OCI-LY1 (cell line): Measurements from ENCODE around the gene RBMS1.

Source experiments
- H2AFZ ChIP-seq: fragments of 200-600 bp; sonication (generic), shearing (Covaris generic); 2 replicates; pipeline ENCODE4 v1.6.0; 2014; ENCODE audit warnings: antibody characterized with exemption, mild to moderate bottlenecking, low read length
- H3F3A ChIP-seq: fragments of 200-600 bp; sonication (generic), shearing (Covaris generic); 2 replicates; pipeline ENCODE4 v1.6.0; 2014; ENCODE audit warnings: mild to moderate bottlenecking, antibody characterized with exemption, low read length, moderate library complexity; ENCODE audit not compliant: insufficient read depth
- H3K27ac ChIP-seq: fragments of 200-600 bp; sonication (generic); 2 replicates; pipeline ENCODE4 v1.5.1; 2014; ENCODE audit warnings: low read length, mixed run types, mild to moderate bottlenecking, low read depth; ENCODE audit not compliant: poor library complexity, severe bottlenecking
- H3K27me3 ChIP-seq: fragments of 200-600 bp; sonication (generic); 2 replicates; pipeline ENCODE4 v1.6.0; 2014; ENCODE audit warnings: antibody characterized with exemption, mild to moderate bottlenecking, low read length, moderate library complexity; ENCODE audit not compliant: insufficient read depth
- H3K36me3 ChIP-seq: fragments of 200-600 bp; sonication (generic); 2 replicates; pipeline ENCODE4 v1.6.1; 2014; ENCODE audit warnings: mild to moderate bottlenecking, antibody characterized with exemption, low read length, moderate library complexity, mixed read lengths; ENCODE audit not compliant: insufficient read depth
- H3K4me1 ChIP-seq: fragments of 200-600 bp; sonication (generic); 2 replicates; pipeline ENCODE4 v1.5.1; 2014; ENCODE audit warnings: mild to moderate bottlenecking, low read length, moderate library complexity; ENCODE audit not compliant: insufficient read depth, severe bottlenecking
- H3K4me2 ChIP-seq: fragments of 200-600 bp; sonication (generic), shearing (Covaris generic); 2 replicates; pipeline ENCODE4 v1.6.1; 2014; ENCODE audit warnings: low read length
- H3K4me3 ChIP-seq: fragments of 200-600 bp; sonication (generic); 2 replicates; pipeline ENCODE4 v1.5.1; 2014; ENCODE audit warnings: low read length, low read depth, mild to moderate bottlenecking, mixed read lengths; ENCODE audit not compliant: poor library complexity, severe bottlenecking
- H3K79me2 ChIP-seq: fragments of 200-600 bp; shearing (Covaris generic); 2 replicates; pipeline ENCODE4 v1.6.1; 2016; ENCODE audit warnings: mixed run types, low read length, mixed read lengths; ENCODE audit not compliant: insufficient read depth
- H3K9ac ChIP-seq: fragments of 200-600 bp; sonication (generic), shearing (Covaris generic); 2 replicates; pipeline ENCODE4 v1.6.1; 2014; ENCODE audit warnings: mild to moderate bottlenecking, low read length, mixed read lengths
- H3K9me2 ChIP-seq: fragments of 200-600 bp; sonication (generic), shearing (Covaris generic); 2 replicates; pipeline ENCODE4 v1.6.1; 2014; ENCODE audit warnings: low read depth, mild to moderate bottlenecking, low read length, mixed read lengths
- H3K9me3 ChIP-seq: fragments of 200-600 bp; shearing (Covaris generic); 2 replicates; pipeline ENCODE4 v1.6.1; 2014; ENCODE audit warnings: low read length, mixed read lengths
- H4K20me1 ChIP-seq: fragments of 200-600 bp; sonication (generic), shearing (Covaris generic); 2 replicates; pipeline ENCODE4 v1.6.0; 2016; ENCODE audit warnings: mild to moderate bottlenecking, low read length; ENCODE audit not compliant: insufficient read depth
- CTCF ChIP-seq: fragments of 200-600 bp; sonication (generic), shearing (Covaris generic); IDR thresholded peaks from 2 replicates; pipeline ENCODE4 v1.5.1; 2017; ENCODE audit warnings: mild to moderate bottlenecking, antibody characterized with exemption, low read length, moderate library complexity, mixed read lengths
- EZH2 ChIP-seq: fragments of 200-600 bp; sonication (generic), shearing (Covaris generic); IDR thresholded peaks from 2 replicates; pipeline ENCODE4 v1.8.0; 2017; ENCODE audit warnings: borderline replicate concordance, mixed run types, mild to moderate bottlenecking, antibody characterized with exemption, low read length, moderate library complexity, mixed read lengths

The RBMS1 gene

GRCh38 chr2:160463245-160463644, 30.4 kb downstream of the RBMS1 start:
- Histone ChIP-seq H4K20me1 (no peaks in the 10 kb centered on the region), H3K27ac (no peak overlapping the region), H2AFZ (no peak overlapping the region), H3K4me3 (no peak overlapping the region), H3K36me3 (no peaks in the 10 kb centered on the region), H3K4me1 (no peaks in the 10 kb centered on the region), H3K9me3 (no peaks in the 10 kb centered on the region), H3K27me3 (no peaks in the 10 kb centered on the region), H3K9ac (no peak overlapping the region), H3K79me2 (no peaks in the 10 kb centered on the region), H3K4me2 (no peak overlapping the region), H3K9me2 (no peaks in the 10 kb centered on the region), H3F3A (no peaks in the 10 kb centered on the region)
- TF ChIP-seq CTCF, result no peak
- no peak for TF ChIP-seq EZH2

DNA sequence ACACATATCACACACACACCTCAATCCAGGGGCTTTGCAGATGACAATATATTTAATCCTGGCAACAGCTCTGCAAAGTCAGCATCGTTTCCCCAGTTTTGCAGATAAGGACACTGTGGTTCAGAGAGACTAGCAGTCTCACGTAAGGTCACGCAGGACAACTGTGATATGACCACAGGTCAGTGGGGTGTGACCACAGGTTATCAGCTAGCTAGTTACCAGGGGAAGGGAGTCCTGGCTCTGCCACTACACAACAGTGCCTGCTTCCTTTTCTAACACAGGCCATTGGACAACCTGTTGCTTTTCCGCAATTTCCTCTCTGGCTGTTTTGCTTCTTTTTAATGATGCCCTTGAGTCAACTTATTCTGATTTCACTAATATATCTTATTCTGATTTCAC, 33.3 kb downstream of the RBMS1 start:
- Histone ChIP-seq H3K4me1 (no peaks in the 10 kb centered on the region), H3K36me3 (no peaks in the 10 kb centered on the region), H3K4me3 (no peak overlapping the region), H3K9ac (no peak overlapping the region), H3K79me2 (no peaks in the 10 kb centered on the region), H2AFZ (no peak overlapping the region), H3F3A (no peaks in the 10 kb centered on the region), H3K27ac (no peak overlapping the region), H3K4me2 (no peak overlapping the region), H3K27me3 (no peaks in the 10 kb centered on the region), H4K20me1 (no peaks in the 10 kb centered on the region), H3K9me3 (no peaks in the 10 kb centered on the region), H3K9me2 (no peaks in the 10 kb centered on the region)
- TF ChIP-seq CTCF (no peak), EZH2 (no peak)

DNA sequence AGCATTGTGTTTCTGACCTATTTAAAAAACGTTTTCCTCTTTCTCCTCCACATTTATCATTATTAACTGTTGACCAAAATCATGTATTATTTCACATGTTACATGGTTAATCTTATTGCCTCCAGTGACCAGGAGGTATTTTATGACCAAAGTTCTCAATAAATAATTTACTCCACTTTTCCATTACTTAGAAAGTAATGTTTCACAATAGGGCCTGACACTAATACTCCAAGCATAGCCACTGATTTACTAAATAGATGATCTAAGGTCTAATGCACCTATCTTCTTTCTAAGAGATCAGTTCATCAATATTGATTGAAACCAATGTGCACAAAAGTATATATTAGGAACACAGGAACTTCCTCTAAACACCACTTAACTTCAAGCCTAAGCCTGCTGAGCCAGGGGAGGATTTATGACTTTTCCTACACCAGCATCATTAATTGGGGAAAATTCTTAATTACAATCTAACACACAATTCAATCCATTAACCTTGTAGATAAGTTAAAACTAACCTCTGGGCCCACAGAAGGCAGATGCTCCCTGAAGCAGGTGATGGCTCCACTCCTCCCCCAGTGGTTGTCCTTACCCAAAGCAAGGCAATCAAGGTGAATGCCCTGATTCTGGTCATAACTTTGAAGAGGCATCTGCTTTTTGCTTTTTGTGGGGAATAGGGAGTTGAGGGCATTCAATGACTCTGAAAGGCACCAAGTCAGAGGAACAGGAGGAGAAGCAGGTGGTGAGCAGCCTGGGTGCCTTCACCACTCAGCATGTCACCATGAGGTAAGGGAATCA, 33.9 kb downstream of the RBMS1 start:
- H3K4me1 ChIP-seq, result no peaks in the 10 kb centered on the region
- H3K4me3 ChIP-seq, result no peak overlapping the region
- no peaks in the 10 kb centered on the region for H3K36me3 ChIP-seq
- no peak overlapping the region for H3K4me2 ChIP-seq
- no peak overlapping the region for H2AFZ ChIP-seq
- H3K9me2 ChIP-seq, result no peaks in the 10 kb centered on the region
- no peaks in the 10 kb centered on the region for H4K20me1 ChIP-seq
- no peaks in the 10 kb centered on the region for H3K9me3 ChIP-seq
- no peaks in the 10 kb centered on the region for H3K27me3 ChIP-seq
- no peak overlapping the region for H3K27ac ChIP-seq
- no peaks in the 10 kb centered on the region for H3K79me2 ChIP-seq
- no peaks in the 10 kb centered on the region for H3F3A ChIP-seq
- H3K9ac ChIP-seq, result no peak overlapping the region
- TF ChIP-seq EZH2, result no peak
- no peak for TF ChIP-seq CTCF
